ENCODE results near the gene GADL1.

GRCh38 chr3:30908456-30909037, 14.1 kb upstream of the GADL1 start:
- TF ChIP-seq ZBTB20 (tag by site-specific recombination; IDR thresholded peaks at IDR 0.05) = no peak
- no peak for TF ChIP-seq ZNF645 (tag by site-specific recombination; IDR thresholded peaks at IDR 0.05)
- TF ChIP-seq, protein P1, sequence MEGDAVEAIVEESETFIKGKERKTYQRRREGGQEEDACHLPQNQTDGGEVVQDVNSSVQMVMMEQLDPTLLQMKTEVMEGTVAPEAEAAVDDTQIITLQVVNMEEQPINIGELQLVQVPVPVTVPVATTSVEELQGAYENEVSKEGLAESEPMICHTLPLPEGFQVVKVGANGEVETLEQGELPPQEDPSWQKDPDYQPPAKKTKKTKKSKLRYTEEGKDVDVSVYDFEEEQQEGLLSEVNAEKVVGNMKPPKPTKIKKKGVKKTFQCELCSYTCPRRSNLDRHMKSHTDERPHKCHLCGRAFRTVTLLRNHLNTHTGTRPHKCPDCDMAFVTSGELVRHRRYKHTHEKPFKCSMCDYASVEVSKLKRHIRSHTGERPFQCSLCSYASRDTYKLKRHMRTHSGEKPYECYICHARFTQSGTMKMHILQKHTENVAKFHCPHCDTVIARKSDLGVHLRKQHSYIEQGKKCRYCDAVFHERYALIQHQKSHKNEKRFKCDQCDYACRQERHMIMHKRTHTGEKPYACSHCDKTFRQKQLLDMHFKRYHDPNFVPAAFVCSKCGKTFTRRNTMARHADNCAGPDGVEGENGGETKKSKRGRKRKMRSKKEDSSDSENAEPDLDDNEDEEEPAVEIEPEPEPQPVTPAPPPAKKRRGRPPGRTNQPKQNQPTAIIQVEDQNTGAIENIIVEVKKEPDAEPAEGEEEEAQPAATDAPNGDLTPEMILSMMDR (tag by site-specific recombination; IDR thresholded peaks at IDR 0.05) = no peak
- no peak for TF ChIP-seq HOXA7 (CRISPR knock-in tag; IDR thresholded peaks at IDR 0.05; ENCODE audit: borderline replicate concordance)
- TF ChIP-seq PRDM10 (tag by site-specific recombination; IDR thresholded peaks at IDR 0.05) = no peak
- TF ChIP-seq, protein P2, sequence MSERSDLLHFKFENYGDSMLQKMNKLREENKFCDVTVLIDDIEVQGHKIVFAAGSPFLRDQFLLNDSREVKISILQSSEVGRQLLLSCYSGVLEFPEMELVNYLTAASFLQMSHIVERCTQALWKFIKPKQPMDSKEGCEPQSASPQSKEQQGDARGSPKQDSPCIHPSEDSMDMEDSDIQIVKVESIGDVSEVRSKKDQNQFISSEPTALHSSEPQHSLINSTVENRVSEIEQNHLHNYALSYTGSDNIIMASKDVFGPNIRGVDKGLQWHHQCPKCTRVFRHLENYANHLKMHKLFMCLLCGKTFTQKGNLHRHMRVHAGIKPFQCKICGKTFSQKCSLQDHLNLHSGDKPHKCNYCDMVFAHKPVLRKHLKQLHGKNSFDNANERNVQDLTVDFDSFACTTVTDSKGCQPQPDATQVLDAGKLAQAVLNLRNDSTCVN (tag by site-specific recombination; optimal IDR thresholded peaks at IDR 0.05) = no peak
- TF ChIP-seq ZNF704 (tag by site-specific recombination; IDR thresholded peaks at IDR 0.05) = no peak
- no peak for TF ChIP-seq ZNF530 (tag by site-specific recombination; IDR thresholded peaks at IDR 0.05; ENCODE audit: low read depth)
- TF ChIP-seq, protein P3, sequence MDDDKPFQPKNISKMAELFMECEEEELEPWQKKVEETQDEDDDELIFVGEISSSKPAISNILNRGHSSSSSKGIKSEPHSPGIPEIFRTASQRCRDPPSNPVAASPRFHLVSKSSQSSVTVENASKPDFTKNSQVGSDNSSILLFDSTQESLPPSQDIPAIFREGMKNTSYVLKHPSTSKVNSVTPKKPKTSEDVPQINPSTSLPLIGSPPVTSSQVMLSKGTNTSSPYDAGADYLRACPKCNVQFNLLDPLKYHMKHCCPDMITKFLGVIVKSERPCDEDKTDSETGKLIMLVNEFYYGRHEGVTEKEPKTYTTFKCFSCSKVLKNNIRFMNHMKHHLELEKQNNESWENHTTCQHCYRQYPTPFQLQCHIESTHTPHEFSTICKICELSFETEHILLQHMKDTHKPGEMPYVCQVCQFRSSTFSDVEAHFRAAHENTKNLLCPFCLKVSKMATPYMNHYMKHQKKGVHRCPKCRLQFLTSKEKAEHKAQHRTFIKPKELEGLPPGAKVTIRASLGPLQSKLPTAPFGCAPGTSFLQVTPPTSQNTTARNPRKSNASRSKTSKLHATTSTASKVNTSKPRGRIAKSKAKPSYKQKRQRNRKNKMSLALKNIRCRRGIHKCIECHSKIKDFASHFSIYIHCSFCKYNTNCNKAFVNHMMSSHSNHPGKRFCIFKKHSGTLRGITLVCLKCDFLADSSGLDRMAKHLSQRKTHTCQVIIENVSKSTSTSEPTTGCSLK (tag by site-specific recombination; IDR thresholded peaks at IDR 0.05) = no peak
